NCI-H1417 (cell line): ENCODE results near the gene TMEM229A.
"Not testable (repeated sequence)": the region's sequence is repeated elsewhere in the genome, so short reads cannot be mapped to it uniquely, and the experiment has no call there.

Source experiments
- DNase-seq, 3 experiments: peaks; one replicate each; lab custom pipeline; 2025; lab: John Stamatoyannopoulos, UW

Gene TMEM229A

GRCh38 chr7:124032369-124033094 lies at the start of gene TMEM229A:
Gene TMEM229A, minus strand, starts transcription at chr7:124033067. Its CDS starts 64 bp downstream, at chr7:124033003.
- DNase-seq, result peak; percentile 47 to 86 (median 86)

- DNase-seq, result not testable (repeated sequence)
Observed at GRCh38 chr7:124082234-124082633, 49.4 kb upstream of the TMEM229A start.

- DNase-seq, result no peak
Observed at GRCh38 chr7:124077546-124077945, 44.7 kb upstream of the TMEM229A start.

GRCh38 chr7:124076841-124077240 lies 44.0 kb upstream of the TMEM229A start:
- no peak for DNase-seq

GRCh38 chr7:124074007-124074406 lies 41.1 kb upstream of the TMEM229A start:
- no peak for DNase-seq

- DNase-seq, result no peak
Observed at GRCh38 chr7:124073310-124073645, 40.4 kb upstream of the TMEM229A start.

- no peak for DNase-seq
Observed at GRCh38 chr7:124072603-124073309, 39.9 kb upstream of the TMEM229A start.

GRCh38 chr7:124071843-124072242 lies 39.0 kb upstream of the TMEM229A start:
- DNase-seq, result no peak

GRCh38 chr7:124062171-124062570 lies 29.3 kb upstream of the TMEM229A start:
- DNase-seq, result no peak

GRCh38 chr7:124060528-124060927 lies 27.7 kb upstream of the TMEM229A start:
- no peak for DNase-seq

GRCh38 chr7:124059375-124059774 lies 26.5 kb upstream of the TMEM229A start:
- DNase-seq, result no peak

GRCh38 chr7:124058515-124058914 lies 25.6 kb upstream of the TMEM229A start:
- DNase-seq, result no peak

GRCh38 chr7:124057872-124058271 lies 25.0 kb upstream of the TMEM229A start:
- DNase-seq, result no peak

GRCh38 chr7:124056234-124056633 lies 23.4 kb upstream of the TMEM229A start:
- no peak for DNase-seq

GRCh38 chr7:124051681-124052377 lies 19.0 kb upstream of the TMEM229A start:
- DNase-seq, result no peak

- no peak for DNase-seq
Observed at GRCh38 chr7:124042826-124043225, 10.0 kb upstream of the TMEM229A start.

- no peak for DNase-seq
Observed at GRCh38 chr7:124041439-124041838, 8.6 kb upstream of the TMEM229A start.

- not testable (repeated sequence) for DNase-seq
Observed at GRCh38 chr7:124037902-124038301, 5.0 kb upstream of the TMEM229A start.

GRCh38 chr7:124035706-124036105 lies 2.8 kb upstream of the TMEM229A start:
- DNase-seq, result no peak

- no peak for DNase-seq
Observed at GRCh38 chr7:124034754-124035100, 1.9 kb upstream of the TMEM229A start.

- no peak for DNase-seq
Observed at GRCh38 chr7:124033807-124034753, 1.2 kb upstream of the TMEM229A start.
